HFFc6 (cell line): ENCODE results near the gene OTC. TPM values are rescaled to one million over a fixed set of nuclear protein-coding genes. Genes with fewer than 3 reads are reported as not detected.

Experiments
- DNase-seq: peaks from one replicate; pipeline ENCODE4 v3.0.0-alpha.2; 2018
- H3K27ac Mint-ChIP-seq: 2 replicates; pipeline ENCODE4 v1.8.0; 2020; ENCODE audit warnings: mild to moderate bottlenecking, mixed read lengths
- H3K27me3 Mint-ChIP-seq: 2 replicates; pipeline ENCODE4 v1.8.0; 2021; ENCODE audit warnings: mild to moderate bottlenecking, moderate library complexity, mixed read lengths; ENCODE audit not compliant: insufficient read depth
- H3K36me3 Mint-ChIP-seq: 2 replicates; pipeline ENCODE4 v1.8.0; 2021; ENCODE audit warnings: low read depth, mixed read lengths
- H3K4me1 Mint-ChIP-seq: 2 replicates; pipeline ENCODE4 v1.8.0; 2020; ENCODE audit warnings: low read depth, mixed read lengths
- H3K4me3 Mint-ChIP-seq: 2 replicates; pipeline ENCODE4 v1.8.0; 2020; ENCODE audit warnings: mild to moderate bottlenecking, moderate library complexity, mixed read lengths
- H3K9me3 Mint-ChIP-seq: 2 replicates; pipeline ENCODE4 v1.8.0; 2020; ENCODE audit warnings: mild to moderate bottlenecking, mixed read lengths
- total RNA-seq, 6 experiments: library from RNA; stranded (reverse); fragmentation: NEBNext Ultra II Directional; extraction: Animal tissue kit (Norgen Biotek cat#: 25700); gene quantifications; 2 replicates in 1 of 6; 3 replicates in 5 of 6; pipeline ENCODE4 v1.2.3, GENCODE V29; 2021
- TF ChIP-seq, protein P1 (sequence below): fragments of 200-600 bp; sonication (generic); IDR thresholded peaks from 2 replicates; pipeline ENCODE4 v1.5.0; 2021; ENCODE audit warnings: antibody characterized with exemption, mild to moderate bottlenecking

The OTC gene
- total RNA-seq, 6 experiments from 2014 or later: not detected

DNA sequence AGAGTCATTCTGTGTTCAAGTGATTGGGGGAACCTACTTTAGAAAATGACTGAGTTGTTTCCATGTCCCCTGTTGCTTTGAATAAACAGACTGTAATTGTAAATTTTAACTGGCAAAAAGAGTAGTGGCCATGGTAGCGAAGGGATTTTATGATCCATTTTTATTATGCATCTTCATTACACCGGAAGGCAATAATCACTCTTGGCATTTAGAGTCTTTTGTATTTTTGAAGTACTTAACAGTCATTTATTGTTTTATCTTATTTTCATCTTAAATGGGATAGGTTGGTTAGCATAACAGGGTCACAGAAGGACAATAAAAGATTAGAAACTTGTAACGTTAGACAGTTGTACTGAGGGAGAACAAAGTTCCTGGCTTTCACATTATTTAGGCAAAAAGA is 11.0 kb upstream of the OTC start:
- Mint-ChIP-seq H3K36me3 (no peaks in the 10 kb centered on the region), H3K4me1 (no peaks in the 10 kb centered on the region), H3K9me3 (no peaks in the 10 kb centered on the region), H3K27me3 (peaks cover 2% of the 10 kb centered on the region; the same call in 1 of the 2 replicates), H3K27ac (no peak overlapping the region), H3K4me3 (no peak overlapping the region)
- no peak for DNase-seq
- TF ChIP-seq, protein P1, sequence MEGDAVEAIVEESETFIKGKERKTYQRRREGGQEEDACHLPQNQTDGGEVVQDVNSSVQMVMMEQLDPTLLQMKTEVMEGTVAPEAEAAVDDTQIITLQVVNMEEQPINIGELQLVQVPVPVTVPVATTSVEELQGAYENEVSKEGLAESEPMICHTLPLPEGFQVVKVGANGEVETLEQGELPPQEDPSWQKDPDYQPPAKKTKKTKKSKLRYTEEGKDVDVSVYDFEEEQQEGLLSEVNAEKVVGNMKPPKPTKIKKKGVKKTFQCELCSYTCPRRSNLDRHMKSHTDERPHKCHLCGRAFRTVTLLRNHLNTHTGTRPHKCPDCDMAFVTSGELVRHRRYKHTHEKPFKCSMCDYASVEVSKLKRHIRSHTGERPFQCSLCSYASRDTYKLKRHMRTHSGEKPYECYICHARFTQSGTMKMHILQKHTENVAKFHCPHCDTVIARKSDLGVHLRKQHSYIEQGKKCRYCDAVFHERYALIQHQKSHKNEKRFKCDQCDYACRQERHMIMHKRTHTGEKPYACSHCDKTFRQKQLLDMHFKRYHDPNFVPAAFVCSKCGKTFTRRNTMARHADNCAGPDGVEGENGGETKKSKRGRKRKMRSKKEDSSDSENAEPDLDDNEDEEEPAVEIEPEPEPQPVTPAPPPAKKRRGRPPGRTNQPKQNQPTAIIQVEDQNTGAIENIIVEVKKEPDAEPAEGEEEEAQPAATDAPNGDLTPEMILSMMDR: no peak

DNA sequence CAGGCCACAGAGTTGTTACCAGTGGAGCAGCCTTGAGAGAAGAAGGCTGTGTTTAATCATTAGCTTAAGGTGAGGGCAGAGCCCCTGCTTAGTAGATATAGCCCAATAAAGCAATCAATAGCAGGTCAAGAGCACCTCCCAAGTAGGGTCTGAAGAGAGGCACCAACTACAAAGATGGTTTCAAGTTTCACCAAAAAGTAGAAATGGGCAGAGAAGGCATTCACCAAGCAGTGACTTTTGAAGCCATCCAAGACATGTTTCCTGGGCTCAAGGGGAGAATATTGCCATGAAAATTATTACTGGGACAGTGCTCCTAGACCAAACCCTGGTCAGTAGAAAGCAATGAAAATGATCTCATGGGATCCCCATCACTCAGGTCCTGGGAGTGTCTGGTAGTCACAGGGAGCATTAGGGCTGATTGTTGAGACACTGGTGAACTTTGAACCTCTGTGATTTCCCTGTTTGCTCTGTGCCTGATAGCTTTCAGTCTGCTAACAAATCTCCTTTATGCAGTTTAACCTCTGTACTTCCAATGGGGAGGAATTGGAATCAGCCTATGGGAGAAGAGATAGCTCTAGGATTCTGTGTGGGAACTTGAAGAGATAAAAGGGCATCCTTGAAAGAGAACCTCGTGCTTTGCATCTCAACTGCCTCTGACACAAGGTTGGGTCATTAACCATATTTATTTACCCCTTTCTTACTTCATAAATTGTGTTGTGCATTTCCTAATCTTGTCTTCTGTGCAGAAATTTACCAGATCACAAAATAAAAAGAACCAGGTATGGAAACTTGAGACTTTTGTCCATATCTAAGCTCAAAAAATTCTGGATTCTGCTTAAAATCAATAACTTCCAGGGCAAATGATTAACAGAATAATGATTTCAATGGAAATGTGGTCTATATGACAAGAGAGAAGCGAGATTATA is 9.3 kb upstream of the OTC start:
- DNase-seq: no peak
- Mint-ChIP-seq H3K4me1 (0 out of 2 replicates have a peak, but pooled peaks cover 5% of the 10 kb centered on the region), H3K9me3 (no peaks in the 10 kb centered on the region), H3K4me3 (no peak overlapping the region), H3K27ac (no peak overlapping the region), H3K36me3 (no peaks in the 10 kb centered on the region), H3K27me3 (no peaks in the 10 kb centered on the region; the same call in 1 of the 2 replicates)
- TF ChIP-seq, protein P1: no peak

DNA sequence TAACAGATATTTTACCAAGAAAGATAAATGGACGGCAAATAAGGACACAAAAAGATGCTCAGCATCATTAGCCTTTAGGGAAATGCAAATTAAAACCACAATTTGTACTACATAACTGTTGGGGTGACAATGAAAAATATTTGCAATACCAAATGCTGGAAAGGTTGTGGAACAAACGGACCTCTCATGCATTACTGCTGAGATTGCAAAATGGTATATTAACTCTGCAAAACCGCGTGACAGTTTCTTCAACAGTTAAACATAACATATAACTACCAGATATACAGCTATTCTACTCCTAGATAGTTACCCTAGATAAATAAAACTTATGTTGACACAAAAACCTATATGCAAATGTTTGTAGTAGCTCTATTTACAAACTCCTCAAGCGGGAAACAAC is 6.3 kb upstream of the OTC start:
- no peak overlapping the region for H3K4me3 Mint-ChIP-seq
- no peak overlapping the region for H3K27ac Mint-ChIP-seq
- no peaks in the 10 kb centered on the region for H3K9me3 Mint-ChIP-seq
- TF ChIP-seq, protein P1: no peak
- no peak for DNase-seq
- 0 out of 2 replicates have a peak, but pooled peaks cover 5% of the 10 kb centered on the region for H3K4me1 Mint-ChIP-seq
- no peaks in the 10 kb centered on the region for H3K36me3 Mint-ChIP-seq
- peaks cover 4% of the 10 kb centered on the region for H3K27me3 Mint-ChIP-seq

DNA sequence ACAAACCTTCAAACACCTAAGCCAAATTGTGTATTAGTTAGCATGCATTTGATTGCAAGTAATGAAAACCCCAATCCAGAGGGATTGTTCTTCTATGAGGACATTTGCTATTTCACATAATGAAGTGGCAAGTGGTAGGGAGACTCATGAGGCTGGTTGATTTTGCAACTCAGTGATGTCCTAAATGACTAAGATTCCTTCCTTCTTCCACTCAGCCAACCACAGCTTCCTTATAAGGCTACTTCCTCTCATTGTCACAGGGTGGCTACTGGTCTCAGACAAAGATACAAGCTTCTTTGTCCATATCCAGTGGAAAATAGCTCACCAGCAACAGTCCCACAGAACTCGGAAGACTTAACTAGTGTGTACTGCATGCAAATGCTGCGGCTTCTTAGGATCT is 5.3 kb upstream of the OTC start:
- Mint-ChIP-seq H3K4me3 (no peak overlapping the region), H3K4me1 (0 out of 2 replicates have a peak, but pooled peaks cover 5% of the 10 kb centered on the region), H3K27me3 (peaks cover 6% of the 10 kb centered on the region), H3K27ac (no peak overlapping the region), H3K36me3 (no peaks in the 10 kb centered on the region), H3K9me3 (no peaks in the 10 kb centered on the region)
- TF ChIP-seq, protein P1: no peak
- DNase-seq: peak; percentile 19

DNA sequence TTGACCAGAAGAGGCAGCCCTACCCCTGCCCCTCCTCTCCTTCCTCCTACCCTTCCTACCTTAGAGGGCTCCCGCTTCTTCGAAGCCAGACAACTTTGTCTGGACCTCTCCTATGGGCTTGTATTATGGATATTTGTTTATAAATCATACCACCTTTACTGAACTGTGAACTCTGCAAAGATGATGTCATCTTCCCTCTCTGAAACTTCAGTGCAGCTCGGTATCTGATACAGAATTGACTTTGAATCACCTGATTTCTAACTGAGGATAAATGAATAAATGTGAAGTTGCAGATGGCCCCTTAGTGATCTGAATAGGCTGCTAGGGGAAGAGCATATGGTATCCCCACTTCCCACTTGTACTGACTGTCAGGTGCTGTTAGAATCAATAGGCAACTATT is 1.1 kb upstream of the OTC start:
- Mint-ChIP-seq H3K27ac (no peak overlapping the region), H3K4me3 (no peak overlapping the region), H3K36me3 (no peaks in the 10 kb centered on the region), H3K27me3 (peaks cover 6% of the 10 kb centered on the region), H3K4me1 (0 out of 2 replicates have a peak, but pooled peaks cover 5% of the 10 kb centered on the region), H3K9me3 (no peaks in the 10 kb centered on the region)
- TF ChIP-seq, protein P1: no peak
- no peak for DNase-seq
